Endothelial cell of umbilical vein (primary cell): ENCODE measurements around the gene MAST4.

Experiments
- CTCF ChIP-seq, 2 donors: IDR thresholded peaks; 1 replicate in 1 of 2; 2 replicates in 1 of 2; pipeline ENCODE4 v1.5.1; 2011; ENCODE audit warnings: low read length in 2 of 2, mild to moderate bottlenecking in 2 of 2, moderate library complexity in 2 of 2, control low read depth in 1 of 2, inconsistent platforms in 1 of 2, low read depth in 1 of 2; ENCODE audit not compliant: insufficient read depth in 1 of 2; ENCODE audit errors: extremely low read depth in 1 of 2
- EZH2 ChIP-seq: IDR thresholded peaks from 2 replicates; pipeline ENCODE4 v1.6.1; 2012; ENCODE audit warnings: borderline replicate concordance, low read depth, mild to moderate bottlenecking, moderate library complexity, low read length, inconsistent platforms; ENCODE audit not compliant: severe bottlenecking
- POLR2A ChIP-seq: IDR thresholded peaks from 2 replicates; pipeline ENCODE4 v1.6.1; 2012; ENCODE audit warnings: low read depth, mild to moderate bottlenecking, control low read depth, low read length
- POLR2AphosphoS5 ChIP-seq: IDR thresholded peaks from 2 replicates; pipeline ENCODE4 v1.6.1; 2012; ENCODE audit warnings: low read depth, mild to moderate bottlenecking, control low read depth, low read length, moderate library complexity; ENCODE audit not compliant: insufficient read depth

GRCh38 chr5:67189931-67190330 lies 593.7 kb downstream of the MAST4 start:
- no peak for TF ChIP-seq POLR2A
- no peak for TF ChIP-seq EZH2
- no peak for TF ChIP-seq CTCF (IDR thresholded peaks at IDR 0.05; ENCODE audit: extremely low read depth in 1 of 2, insufficient read depth in 1 of 2, low read depth in 1 of 2, low read length in 2 of 2)
- no peak for TF ChIP-seq POLR2AphosphoS5
